DOHH2 (cell line): ENCODE results near the gene PAX3.

Experiments
- H3F3A ChIP-seq: fragments of 200-600 bp; sonication (generic), shearing (Covaris generic); 2 replicates; pipeline ENCODE4 v1.6.0; 2016; ENCODE audit warnings: antibody characterized with exemption, mild to moderate bottlenecking; ENCODE audit not compliant: control insufficient read depth, insufficient read depth
- H3K27ac ChIP-seq: fragments of 200-600 bp; sonication (generic); 2 replicates; pipeline ENCODE4 v1.5.1; 2014; ENCODE audit warnings: low read depth, mild to moderate bottlenecking, low read length, moderate library complexity
- H3K27me3 ChIP-seq: fragments of 200-600 bp; sonication (generic); 2 replicates; pipeline ENCODE4 v1.6.1; 2014; ENCODE audit warnings: mild to moderate bottlenecking, low read length, mixed read lengths; ENCODE audit not compliant: control insufficient read depth
- H3K36me3 ChIP-seq: fragments of 200-600 bp; sonication (generic); 2 replicates; pipeline ENCODE4 v1.6.1; 2014; ENCODE audit warnings: mild to moderate bottlenecking, low read length, moderate library complexity, mixed read lengths; ENCODE audit not compliant: control insufficient read depth
- H3K4me1 ChIP-seq: fragments of 200-600 bp; sonication (generic); 2 replicates; pipeline ENCODE4 v1.6.1; 2014; ENCODE audit warnings: mild to moderate bottlenecking, low read length, mixed read lengths; ENCODE audit not compliant: control insufficient read depth
- H3K4me2 ChIP-seq: fragments of 200-600 bp; sonication (generic); 2 replicates; pipeline ENCODE4 v1.6.0; 2014; ENCODE audit warnings: mild to moderate bottlenecking, low read length, moderate library complexity
- H3K4me3 ChIP-seq: fragments of 200-600 bp; sonication (generic); 2 replicates; pipeline ENCODE4 v1.5.1; 2014; ENCODE audit warnings: mild to moderate bottlenecking, low read length, mixed read lengths
- H3K79me2 ChIP-seq: fragments of 200-600 bp; sonication (generic); 2 replicates; pipeline ENCODE4 v1.6.1; 2014; ENCODE audit warnings: mild to moderate bottlenecking, low read length, mixed read lengths; ENCODE audit not compliant: control insufficient read depth
- H3K9me2 ChIP-seq: fragments of 200-600 bp; sonication (generic); replicated peaks from 2 replicates; pipeline ENCODE4 v1.6.1; 2014; ENCODE audit warnings: mild to moderate bottlenecking, low read length, mixed read lengths; ENCODE audit not compliant: control insufficient read depth
- H3K9me3 ChIP-seq: fragments of 200-600 bp; sonication (generic); 2 replicates; pipeline ENCODE4 v1.6.1; 2014; ENCODE audit warnings: antibody characterized with exemption, low read length, mixed read lengths; ENCODE audit not compliant: control insufficient read depth, insufficient read depth
- H4K20me1 ChIP-seq: fragments of 200-600 bp; sonication (generic); 2 replicates; pipeline ENCODE4 v1.6.0; 2014; ENCODE audit warnings: low read depth, mild to moderate bottlenecking, antibody characterized with exemption, low read length, moderate library complexity; ENCODE audit not compliant: control insufficient read depth, insufficient read depth
- EZH2phosphoT487 ChIP-seq: fragments of 200-600 bp; sonication (generic); IDR thresholded peaks from 2 replicates; pipeline ENCODE4 v1.6.1; 2017; ENCODE audit warnings: borderline replicate concordance, mild to moderate bottlenecking, antibody characterized with exemption, low read length, moderate library complexity, mixed read lengths
- TF ChIP-seq, protein P1 (sequence below): fragments of 200-600 bp; sonication (generic); IDR thresholded peaks from one replicate; pipeline ENCODE4 v1.5.1; 2014; ENCODE audit warnings: antibody characterized with exemption, mild to moderate bottlenecking, low read depth, low read length; ENCODE audit not compliant: poor library complexity, severe bottlenecking

The PAX3 gene

DNA sequence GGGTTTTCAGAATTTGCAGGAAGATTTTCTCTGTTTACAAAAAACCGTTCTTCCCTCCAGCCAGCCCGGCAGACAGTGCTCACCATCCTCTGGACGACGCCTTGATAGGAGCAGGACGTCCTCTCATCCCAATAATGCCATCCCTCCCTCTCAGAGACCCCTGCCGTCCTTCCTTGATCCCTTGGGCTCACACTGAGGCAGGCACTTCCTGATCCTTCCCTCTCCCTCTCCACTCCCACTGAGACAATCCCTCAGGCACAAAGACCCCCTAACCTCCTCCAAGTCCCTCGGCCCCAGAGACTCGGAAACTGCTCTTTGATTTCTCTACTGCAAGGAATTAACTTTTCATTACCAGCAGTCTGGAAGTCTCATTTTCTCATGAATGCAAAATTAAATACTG, 42.5 kb downstream of the PAX3 start:
- H3K9me2 ChIP-seq = no peaks in the 10 kb centered on the region
- no peaks in the 10 kb centered on the region for H3K36me3 ChIP-seq
- H3K4me1 ChIP-seq = no peaks in the 10 kb centered on the region
- H3K27ac ChIP-seq = no peak overlapping the region
- no peak overlapping the region for H3K4me3 ChIP-seq
- peaks cover 3% of the 10 kb centered on the region; the same call in 1 of the 2 replicates for H3K27me3 ChIP-seq
- H3K79me2 ChIP-seq = no peaks in the 10 kb centered on the region
- TF ChIP-seq, protein P1, sequence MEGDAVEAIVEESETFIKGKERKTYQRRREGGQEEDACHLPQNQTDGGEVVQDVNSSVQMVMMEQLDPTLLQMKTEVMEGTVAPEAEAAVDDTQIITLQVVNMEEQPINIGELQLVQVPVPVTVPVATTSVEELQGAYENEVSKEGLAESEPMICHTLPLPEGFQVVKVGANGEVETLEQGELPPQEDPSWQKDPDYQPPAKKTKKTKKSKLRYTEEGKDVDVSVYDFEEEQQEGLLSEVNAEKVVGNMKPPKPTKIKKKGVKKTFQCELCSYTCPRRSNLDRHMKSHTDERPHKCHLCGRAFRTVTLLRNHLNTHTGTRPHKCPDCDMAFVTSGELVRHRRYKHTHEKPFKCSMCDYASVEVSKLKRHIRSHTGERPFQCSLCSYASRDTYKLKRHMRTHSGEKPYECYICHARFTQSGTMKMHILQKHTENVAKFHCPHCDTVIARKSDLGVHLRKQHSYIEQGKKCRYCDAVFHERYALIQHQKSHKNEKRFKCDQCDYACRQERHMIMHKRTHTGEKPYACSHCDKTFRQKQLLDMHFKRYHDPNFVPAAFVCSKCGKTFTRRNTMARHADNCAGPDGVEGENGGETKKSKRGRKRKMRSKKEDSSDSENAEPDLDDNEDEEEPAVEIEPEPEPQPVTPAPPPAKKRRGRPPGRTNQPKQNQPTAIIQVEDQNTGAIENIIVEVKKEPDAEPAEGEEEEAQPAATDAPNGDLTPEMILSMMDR = no peak
- no peak for TF ChIP-seq EZH2phosphoT487
- H3K9me3 ChIP-seq = no peaks in the 10 kb centered on the region
- H3K4me2 ChIP-seq = no peak overlapping the region
- H3F3A ChIP-seq = no peaks in the 10 kb centered on the region
- H4K20me1 ChIP-seq = no peaks in the 10 kb centered on the region

DNA sequence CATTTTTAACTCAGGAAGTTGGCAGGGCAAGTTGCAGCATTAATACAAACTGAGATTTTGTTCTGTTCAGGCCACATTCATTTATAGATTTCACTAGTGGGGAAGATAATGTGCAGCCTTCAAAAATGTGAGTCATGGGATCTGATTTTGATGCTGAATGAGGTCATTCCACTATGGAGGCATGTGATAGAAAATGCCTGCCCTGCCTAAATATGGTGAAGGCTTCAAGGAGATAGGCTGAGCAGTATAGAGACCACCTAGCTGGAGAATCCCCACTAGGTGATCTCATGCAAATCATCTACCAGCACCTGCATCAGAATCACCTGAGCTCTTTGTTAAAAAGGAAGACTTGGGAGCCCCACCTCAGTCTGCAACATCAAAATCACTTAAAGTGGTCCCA, 43.7 kb downstream of the PAX3 start:
- Histone ChIP-seq H3K79me2 (no peaks in the 10 kb centered on the region), H4K20me1 (no peaks in the 10 kb centered on the region), H3K4me2 (no peak overlapping the region), H3K27ac (no peak overlapping the region), H3K9me2 (no peaks in the 10 kb centered on the region), H3K4me3 (no peak overlapping the region), H3K36me3 (no peaks in the 10 kb centered on the region), H3K27me3 (peaks cover 3% of the 10 kb centered on the region; the same call in 1 of the 2 replicates), H3F3A (no peaks in the 10 kb centered on the region), H3K9me3 (no peaks in the 10 kb centered on the region), H3K4me1 (no peaks in the 10 kb centered on the region)
- no peak for TF ChIP-seq EZH2phosphoT487
- TF ChIP-seq, protein P1 = no peak

DNA sequence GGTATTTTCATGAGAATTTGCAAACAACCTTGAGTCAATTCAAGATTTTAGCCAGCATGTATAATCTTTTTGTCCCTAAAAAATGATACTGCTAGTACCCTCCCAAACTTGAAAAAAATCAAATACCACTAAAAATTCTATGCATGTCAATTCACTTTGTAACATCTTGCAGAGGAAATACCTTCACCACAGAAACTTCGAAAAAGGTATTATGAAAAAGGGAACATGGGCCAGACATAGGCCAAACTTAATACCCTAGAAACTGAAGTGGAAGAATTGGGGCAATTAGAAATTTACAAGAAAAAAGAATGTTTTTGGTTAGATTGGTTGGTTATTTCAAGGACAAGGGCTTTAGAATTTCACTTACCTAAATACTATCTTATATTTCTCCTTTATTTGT, 48.5 kb downstream of the PAX3 start:
- no peaks in the 10 kb centered on the region for H3K4me1 ChIP-seq
- H3K9me2 ChIP-seq = no peaks in the 10 kb centered on the region
- no peaks in the 10 kb centered on the region for H4K20me1 ChIP-seq
- H3K36me3 ChIP-seq = no peaks in the 10 kb centered on the region
- H3K27ac ChIP-seq = no peak overlapping the region
- no peaks in the 10 kb centered on the region for H3K79me2 ChIP-seq
- no peaks in the 10 kb centered on the region for H3K9me3 ChIP-seq
- TF ChIP-seq, protein P1 = no peak
- no peak for TF ChIP-seq EZH2phosphoT487
- H3K4me3 ChIP-seq = no peak overlapping the region
- no peaks in the 10 kb centered on the region for H3F3A ChIP-seq
- H3K4me2 ChIP-seq = no peak overlapping the region
- no peaks in the 10 kb centered on the region; the same call in 1 of the 2 replicates for H3K27me3 ChIP-seq
